ENCODE data around the gene CAPN14.
A peak's percentile ranks its signal among the peaks of the same experiment; 100 is the strongest.

Gene CAPN14

DNA sequence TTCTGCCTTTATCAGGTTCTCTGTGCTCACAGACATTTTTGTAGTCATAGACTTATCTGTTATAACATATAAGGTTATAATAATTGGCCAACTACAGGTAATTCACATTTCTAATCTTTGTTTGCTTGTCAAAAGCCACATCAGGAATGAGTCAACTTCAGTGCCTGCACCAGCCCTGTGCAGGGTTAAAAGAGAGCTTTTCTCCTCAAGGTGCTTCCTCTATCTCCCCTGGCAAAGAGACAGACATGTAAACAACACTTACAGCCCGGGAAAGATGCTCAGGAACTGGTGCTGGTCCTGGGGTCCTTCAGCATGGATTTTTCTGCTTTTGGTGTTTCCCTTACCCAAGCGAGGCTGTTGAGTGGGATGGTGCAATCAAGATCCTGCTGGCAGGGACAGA is 9.0 kb upstream of the CAPN14 start:
- Histone ChIP-seq H3K36me3 (ENCODE audit: control insufficient read depth in 2 of 2, insufficient read depth in 2 of 2, low read length in 2 of 2) (no peaks in the 10 kb centered on the region), H3K27ac (ENCODE audit: low read depth in 2 of 2, low read length in 2 of 2) (no peak overlapping the region), H3K4me3 (ENCODE audit: low read length in 2 of 2) (no peak overlapping the region), H3K27me3 (ENCODE audit: control insufficient read depth in 2 of 2, insufficient read depth in 2 of 2, low read length in 2 of 2) (peaks cover 0 to 2% of the 10 kb centered on the region in 2 donors), H3K4me1 (ENCODE audit: control insufficient read depth in 2 of 2, insufficient read depth in 2 of 2, low read length in 2 of 2) (no peaks in the 10 kb centered on the region), H3K9me3 (ENCODE audit: control insufficient read depth in 2 of 2, low read length in 2 of 2) (no peaks in the 10 kb centered on the region), H3K9ac (ENCODE audit: low read depth in 1 of 2, low read length in 2 of 2) (no peak overlapping the region)

GRCh38 chr2:31223749-31224148 is 6.4 kb upstream of the CAPN14 start:
- peaks cover 0 to 2% of the 10 kb centered on the region in 2 donors for H3K27me3 ChIP-seq (ENCODE audit: control insufficient read depth in 2 of 2, insufficient read depth in 2 of 2, low read length in 2 of 2)
- no peak overlapping the region for H3K27ac ChIP-seq (ENCODE audit: low read depth in 2 of 2, low read length in 2 of 2)
- no peaks in the 10 kb centered on the region for H3K36me3 ChIP-seq (ENCODE audit: control insufficient read depth in 2 of 2, insufficient read depth in 2 of 2, low read length in 2 of 2)
- no peaks in the 10 kb centered on the region for H3K9me3 ChIP-seq (ENCODE audit: control insufficient read depth in 2 of 2, low read length in 2 of 2)
- H3K4me1 ChIP-seq (ENCODE audit: control insufficient read depth in 2 of 2, insufficient read depth in 2 of 2, low read length in 2 of 2): peaks cover 0 to 6% of the 10 kb centered on the region in 2 donors
- H3K4me3 ChIP-seq (ENCODE audit: low read length in 2 of 2): no peak overlapping the region
- no peak overlapping the region for H3K9ac ChIP-seq (ENCODE audit: low read depth in 1 of 2, low read length in 2 of 2)

- H3K27me3 ChIP-seq (ENCODE audit: control insufficient read depth in 2 of 2, insufficient read depth in 2 of 2, low read length in 2 of 2): peaks cover 0 to 2% of the 10 kb centered on the region in 2 donors
- H3K9me3 ChIP-seq (ENCODE audit: control insufficient read depth in 2 of 2, low read length in 2 of 2): no peaks in the 10 kb centered on the region
- no peak overlapping the region for H3K27ac ChIP-seq (ENCODE audit: low read depth in 2 of 2, low read length in 2 of 2)
- no peak overlapping the region for H3K9ac ChIP-seq (ENCODE audit: low read depth in 1 of 2, low read length in 2 of 2)
- H3K36me3 ChIP-seq (ENCODE audit: control insufficient read depth in 2 of 2, insufficient read depth in 2 of 2, low read length in 2 of 2): no peaks in the 10 kb centered on the region
- H3K4me1 ChIP-seq (ENCODE audit: control insufficient read depth in 2 of 2, insufficient read depth in 2 of 2, low read length in 2 of 2): peaks cover 0 to 6% of the 10 kb centered on the region in 2 donors
- no peak overlapping the region for H3K4me3 ChIP-seq (ENCODE audit: low read length in 2 of 2)
These were observed 5.7 kb upstream of the CAPN14 start for GRCh38 chr2:31223026-31223425.

DNA sequence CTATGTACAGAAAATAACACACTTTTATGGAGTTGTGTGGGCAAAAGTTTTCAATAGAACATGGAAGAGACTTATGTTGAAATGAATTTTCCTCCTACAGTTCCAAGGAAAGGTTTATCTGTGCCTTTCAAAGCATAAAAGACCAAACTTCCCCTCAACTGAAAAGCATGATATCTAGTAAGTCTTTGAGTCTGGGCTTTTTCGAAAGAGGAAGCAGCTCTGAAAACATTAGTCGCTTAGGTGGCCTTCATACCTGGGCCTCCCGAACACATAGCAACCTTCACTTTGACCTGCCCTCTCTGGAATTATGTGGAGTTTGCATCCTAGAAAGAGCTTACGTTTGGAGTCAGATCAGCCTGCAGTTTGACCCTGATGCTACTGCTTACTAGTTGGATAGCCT is 4.8 kb upstream of the CAPN14 start:
- Histone ChIP-seq H3K9ac (ENCODE audit: low read depth in 1 of 2, low read length in 2 of 2) (no peak overlapping the region), H3K27ac (ENCODE audit: low read depth in 2 of 2, low read length in 2 of 2) (no peak overlapping the region), H3K9me3 (ENCODE audit: control insufficient read depth in 2 of 2, low read length in 2 of 2) (no peaks in the 10 kb centered on the region), H3K27me3 (ENCODE audit: control insufficient read depth in 2 of 2, insufficient read depth in 2 of 2, low read length in 2 of 2) (no peaks in the 10 kb centered on the region), H3K4me1 (ENCODE audit: control insufficient read depth in 2 of 2, insufficient read depth in 2 of 2, low read length in 2 of 2) (peaks cover 0 to 6% of the 10 kb centered on the region in 2 donors), H3K36me3 (ENCODE audit: control insufficient read depth in 2 of 2, insufficient read depth in 2 of 2, low read length in 2 of 2) (no peaks in the 10 kb centered on the region), H3K4me3 (ENCODE audit: low read length in 2 of 2) (no peak overlapping the region)

DNA sequence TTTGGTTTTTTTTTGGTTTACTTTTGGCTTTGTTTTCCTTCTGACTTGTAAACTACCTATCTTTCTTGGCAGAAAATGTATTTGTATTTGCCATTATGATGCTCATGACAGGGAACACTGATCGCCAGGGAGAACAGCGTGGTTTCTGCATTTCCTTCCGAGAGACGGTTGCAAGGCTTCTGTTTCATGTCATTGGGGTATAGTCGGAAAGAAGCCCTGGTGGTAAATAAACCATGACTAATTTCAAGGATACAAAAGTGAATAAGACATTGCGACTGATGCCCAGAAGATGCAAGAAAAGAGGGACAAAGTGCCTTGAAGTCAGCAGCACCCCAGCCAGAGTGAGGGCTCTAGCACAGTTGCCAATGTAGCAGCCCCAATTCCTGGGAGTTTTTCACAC is 4.2 kb upstream of the CAPN14 start:
- Histone ChIP-seq H3K27ac (ENCODE audit: low read depth in 2 of 2, low read length in 2 of 2) (no peak overlapping the region), H3K4me3 (ENCODE audit: low read length in 2 of 2) (no peak overlapping the region), H3K36me3 (ENCODE audit: control insufficient read depth in 2 of 2, insufficient read depth in 2 of 2, low read length in 2 of 2) (no peaks in the 10 kb centered on the region), H3K4me1 (ENCODE audit: control insufficient read depth in 2 of 2, insufficient read depth in 2 of 2, low read length in 2 of 2) (peaks cover 0 to 6% of the 10 kb centered on the region in 2 donors), H3K9me3 (ENCODE audit: control insufficient read depth in 2 of 2, low read length in 2 of 2) (no peaks in the 10 kb centered on the region), H3K9ac (ENCODE audit: low read depth in 1 of 2, low read length in 2 of 2) (no peak overlapping the region), H3K27me3 (ENCODE audit: control insufficient read depth in 2 of 2, insufficient read depth in 2 of 2, low read length in 2 of 2) (no peaks in the 10 kb centered on the region)

DNA sequence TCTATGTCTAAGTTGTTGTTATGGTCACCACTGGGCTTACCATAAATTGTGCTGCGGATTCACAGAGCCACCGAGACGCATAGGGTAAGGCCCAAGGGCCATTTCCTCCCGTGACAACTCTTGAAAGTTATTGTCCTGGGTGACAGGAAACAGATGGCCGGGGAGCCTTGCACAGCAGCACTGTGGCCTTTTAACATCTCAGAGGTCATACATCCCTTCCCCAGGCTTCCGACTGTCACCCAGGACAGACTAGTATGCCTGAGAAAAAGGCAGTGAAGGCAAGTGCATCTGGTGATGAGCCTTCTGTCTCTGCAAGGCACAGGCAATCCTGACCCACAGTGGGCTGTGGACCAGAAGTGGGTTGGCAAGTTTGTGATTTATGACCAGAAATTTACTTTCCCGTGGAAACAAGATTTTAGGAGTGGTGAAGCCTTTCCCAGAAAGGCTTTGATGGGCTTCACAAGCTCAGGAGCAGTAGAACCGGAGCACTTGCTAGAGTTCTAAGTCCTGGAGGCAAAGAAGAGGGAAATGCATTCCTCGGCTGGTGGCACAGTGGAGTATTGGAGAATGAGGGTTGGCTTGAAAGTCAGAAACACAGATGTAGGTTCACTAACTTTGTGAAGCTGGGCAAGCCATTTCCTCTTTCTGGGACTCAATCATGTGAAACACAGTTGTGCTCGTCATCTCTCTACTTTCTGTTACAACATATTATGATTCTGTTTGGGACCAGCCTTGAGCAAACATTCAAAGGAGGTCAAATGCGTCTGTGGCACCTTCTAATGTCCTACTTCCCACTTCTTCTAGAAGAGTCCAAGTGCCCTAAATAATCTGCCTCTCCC is 2.0 kb upstream of the CAPN14 start:
- Histone ChIP-seq H3K9ac (ENCODE audit: low read depth in 1 of 2, low read length in 2 of 2) (no peak overlapping the region), H3K27me3 (ENCODE audit: control insufficient read depth in 2 of 2, insufficient read depth in 2 of 2, low read length in 2 of 2) (no peaks in the 10 kb centered on the region), H3K36me3 (ENCODE audit: control insufficient read depth in 2 of 2, insufficient read depth in 2 of 2, low read length in 2 of 2) (no peaks in the 10 kb centered on the region), H3K9me3 (ENCODE audit: control insufficient read depth in 2 of 2, low read length in 2 of 2) (no peaks in the 10 kb centered on the region), H3K4me1 (ENCODE audit: control insufficient read depth in 2 of 2, insufficient read depth in 2 of 2, low read length in 2 of 2) (peaks cover 0 to 6% of the 10 kb centered on the region in 2 donors), H3K4me3 (ENCODE audit: low read length in 2 of 2) (peak overlapping the region in 1 of 2 donors; percentile 13), H3K27ac (ENCODE audit: low read depth in 2 of 2, low read length in 2 of 2) (peak overlapping the region; percentile 21 to 58)

- H3K9me3 ChIP-seq (ENCODE audit: control insufficient read depth in 2 of 2, low read length in 2 of 2): no peaks in the 10 kb centered on the region
- H3K4me1 ChIP-seq (ENCODE audit: control insufficient read depth in 2 of 2, insufficient read depth in 2 of 2, low read length in 2 of 2): peaks cover 0 to 6% of the 10 kb centered on the region in 2 donors
- no peaks in the 10 kb centered on the region for H3K27me3 ChIP-seq (ENCODE audit: control insufficient read depth in 2 of 2, insufficient read depth in 2 of 2, low read length in 2 of 2)
- no peaks in the 10 kb centered on the region for H3K36me3 ChIP-seq (ENCODE audit: control insufficient read depth in 2 of 2, insufficient read depth in 2 of 2, low read length in 2 of 2)
- H3K4me3 ChIP-seq (ENCODE audit: low read length in 2 of 2): no peak overlapping the region
- H3K9ac ChIP-seq (ENCODE audit: low read depth in 1 of 2, low read length in 2 of 2): no peak overlapping the region
- H3K27ac ChIP-seq (ENCODE audit: low read depth in 2 of 2, low read length in 2 of 2): no peak overlapping the region
These were observed 581 bp downstream of the CAPN14 start for GRCh38 chr2:31216734-31217133.

GRCh38 chr2:31214444-31214915 is 2.8 kb downstream of the CAPN14 start:
- Histone ChIP-seq H3K9me3 (ENCODE audit: control insufficient read depth in 2 of 2, low read length in 2 of 2) (no peaks in the 10 kb centered on the region), H3K27me3 (ENCODE audit: control insufficient read depth in 2 of 2, insufficient read depth in 2 of 2, low read length in 2 of 2) (no peaks in the 10 kb centered on the region), H3K9ac (ENCODE audit: low read depth in 1 of 2, low read length in 2 of 2) (no peak overlapping the region), H3K36me3 (ENCODE audit: control insufficient read depth in 2 of 2, insufficient read depth in 2 of 2, low read length in 2 of 2) (no peaks in the 10 kb centered on the region), H3K4me1 (ENCODE audit: control insufficient read depth in 2 of 2, insufficient read depth in 2 of 2, low read length in 2 of 2) (peaks cover 0 to 4% of the 10 kb centered on the region in 2 donors), H3K27ac (ENCODE audit: low read depth in 2 of 2, low read length in 2 of 2) (no peak overlapping the region), H3K4me3 (ENCODE audit: low read length in 2 of 2) (no peak overlapping the region)

DNA sequence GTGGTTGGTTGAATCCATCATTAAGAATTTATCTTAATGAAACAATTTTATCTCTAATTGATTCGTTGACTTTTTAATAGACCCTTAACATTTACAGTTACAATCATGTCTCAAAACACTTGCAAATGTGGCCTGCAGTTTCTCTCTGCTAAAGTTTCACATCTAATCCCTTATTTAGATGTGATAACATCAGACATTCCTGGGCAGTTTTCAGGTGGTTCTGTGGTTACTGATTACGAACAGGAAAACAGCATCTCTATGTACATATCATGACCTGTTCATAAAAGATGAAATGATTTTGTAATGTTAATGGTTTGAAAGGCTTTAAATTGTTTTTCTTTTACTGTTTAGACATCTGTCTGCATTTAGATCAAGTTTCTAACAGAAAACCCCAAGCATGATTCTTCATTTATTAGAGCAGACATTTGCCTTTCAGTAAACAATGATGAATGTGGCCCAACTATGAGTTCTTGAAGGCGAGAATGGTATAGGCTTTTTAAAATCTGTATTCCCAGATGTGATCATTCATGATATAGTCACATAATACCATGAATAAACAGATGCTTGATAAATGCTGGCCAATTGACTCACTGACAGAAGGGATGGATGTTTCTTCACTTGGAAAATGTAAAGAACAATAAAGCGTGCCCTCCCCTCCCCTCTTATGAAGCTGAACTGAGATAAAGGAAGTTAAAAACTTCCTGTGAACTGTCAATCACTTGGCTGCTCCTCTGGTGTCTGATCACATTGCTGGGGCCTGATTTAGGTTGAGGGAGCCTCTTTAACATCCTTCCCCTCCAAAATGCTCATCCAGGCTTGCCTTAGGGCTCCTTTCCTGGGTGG is 3.5 kb downstream of the CAPN14 start:
- H3K4me3 ChIP-seq (ENCODE audit: low read length in 2 of 2): no peak overlapping the region
- no peak overlapping the region for H3K9ac ChIP-seq (ENCODE audit: low read depth in 1 of 2, low read length in 2 of 2)
- no peaks in the 10 kb centered on the region for H3K36me3 ChIP-seq (ENCODE audit: control insufficient read depth in 2 of 2, insufficient read depth in 2 of 2, low read length in 2 of 2)
- no peaks in the 10 kb centered on the region for H3K9me3 ChIP-seq (ENCODE audit: control insufficient read depth in 2 of 2, low read length in 2 of 2)
- no peak overlapping the region for H3K27ac ChIP-seq (ENCODE audit: low read depth in 2 of 2, low read length in 2 of 2)
- no peaks in the 10 kb centered on the region for H3K27me3 ChIP-seq (ENCODE audit: control insufficient read depth in 2 of 2, insufficient read depth in 2 of 2, low read length in 2 of 2)
- H3K4me1 ChIP-seq (ENCODE audit: control insufficient read depth in 2 of 2, insufficient read depth in 2 of 2, low read length in 2 of 2): no peaks in the 10 kb centered on the region
